H1 (cell line): ENCODE data around the gene CD151. TPM values are rescaled to one million over a fixed set of nuclear protein-coding genes. Genes with fewer than 3 reads are reported as not detected.

ENCODE experiments used
- ASH2L ChIP-seq: fragments of 200-600, 300-600 bp; sonication (generic); IDR thresholded peaks from one replicate; pipeline ENCODE4 v1.7.1; 2017; ENCODE audit warnings: low read length
- EP300 ChIP-seq, 2 experiments: IDR thresholded peaks; 1 replicate in 1 of 2; 2 replicates in 1 of 2; pipeline ENCODE4 v1.6.1; 2011 to 2012; ENCODE audit warnings: low read depth in 2 of 2, low read length in 2 of 2, mild to moderate bottlenecking in 2 of 2, borderline replicate concordance in 1 of 2, inconsistent platforms in 1 of 2, moderate library complexity in 1 of 2
- FOSL1 ChIP-seq: IDR thresholded peaks from 2 replicates; pipeline ENCODE4 v1.6.1; 2011; ENCODE audit warnings: mild to moderate bottlenecking, low read depth, low read length, moderate library complexity; ENCODE audit not compliant: insufficient read depth
- HDAC6 ChIP-seq: IDR thresholded peaks from one replicate; pipeline ENCODE4 v1.7.1; 2012; ENCODE audit warnings: low read depth, mild to moderate bottlenecking, inconsistent platforms, low read length, moderate library complexity
- JUN ChIP-seq: IDR thresholded peaks from 2 replicates; pipeline ENCODE4 v1.6.1; 2011; ENCODE audit warnings: low read depth, mild to moderate bottlenecking, improper control_type of control experiment, low read length
- MAX ChIP-seq: IDR thresholded peaks from 2 replicates; pipeline ENCODE4 v1.6.1; 2012; ENCODE audit warnings: inconsistent platforms
- POLR2A ChIP-seq, 2 experiments: IDR thresholded peaks; 1 replicate in 1 of 2; 2 replicates in 1 of 2; pipeline ENCODE4 v1.6.1; 2011; ENCODE audit warnings: low read depth in 2 of 2, low read length in 2 of 2, mild to moderate bottlenecking in 2 of 2; ENCODE audit errors: control extremely low read depth in 1 of 2
- RAD21 ChIP-seq, 2 experiments: IDR thresholded peaks in 1 of 2; conservative IDR thresholded peaks in 1 of 2; 2 replicates each; pipeline ENCODE4 v1.6.1; 2011; ENCODE audit warnings: low read depth in 2 of 2, low read length in 2 of 2, improper control_type of control experiment in 1 of 2, inconsistent platforms in 1 of 2, mild to moderate bottlenecking in 1 of 2, moderate library complexity in 1 of 2
- RFX5 ChIP-seq: IDR thresholded peaks from 2 replicates; pipeline ENCODE4 v1.6.1; 2011; ENCODE audit warnings: low read depth, low read length, improper control_type of control experiment, borderline replicate concordance
- SIRT6 ChIP-seq: IDR thresholded peaks from one replicate; pipeline ENCODE4 v1.7.1; 2012; ENCODE audit warnings: low read length, inconsistent platforms
- TAF7 ChIP-seq: optimal IDR thresholded peaks from 2 replicates; pipeline ENCODE3; 2011; ENCODE audit warnings: low read depth, mild to moderate bottlenecking, inconsistent platforms, low read length, moderate library complexity, borderline replicate concordance
- ZNF274 ChIP-seq: IDR thresholded peaks from 2 replicates; pipeline ENCODE4 v1.7.0; 2012; ENCODE audit warnings: low read length, borderline replicate concordance; ENCODE audit errors: extremely low read depth
- polyA plus RNA-seq, 7 experiments: library from polyadenylated mRNA; depleted of rRNA in 3 of 7; stranded (reverse) in 5 of 7; unstranded in 2 of 7; fragments of >200 nt in 5 of 7; fragments of 200-250 nt in 2 of 7; gene quantifications; 1 replicate in 5 of 7; 2 replicates in 1 of 7; 4 replicates in 1 of 7; pipeline versions ENCODE4 v1.2.1 to v1.2.3, GENCODE V29; 2011 to 2013; ENCODE audit warnings: missing spikeins in 2 of 7, mixed read lengths in 2 of 7
- total RNA-seq: library from RNA; stranded (reverse); fragmentation: NEBNext Ultra II Directional; extraction: Animal tissue kit (Norgen Biotek cat#: 25700); gene quantifications from 2 replicates; pipeline ENCODE4 v1.2.1, GENCODE V29; 2021

Gene CD151
- total and polyA plus RNA-seq, 2 of the 8 experiments (the other 6 are each of a cell fraction or from before 2014, with no cell fraction given) = 101 to 212 TPM

GRCh38 chr11:801097-801780, 31.5 kb upstream of the CD151 start (continued):
- TF ChIP-seq EP300 (IDR thresholded peaks at IDR 0.05; ENCODE audit: borderline replicate concordance in 1 of 2, low read depth in 2 of 2, low read length in 2 of 2) (no peak), RFX5 (no peak), FOSL1 (no peak), RAD21 (IDR thresholded peaks at IDR 0.05 in 1 of 2, conservative IDR thresholded peaks at IDR 0.05 in 1 of 2; ENCODE audit: low read depth in 2 of 2, low read length in 2 of 2) (no peak), TAF7 (no peak), SIRT6 (no peak), JUN (no peak), ZNF274 (no peak), MAX (no peak), ASH2L (no peak), POLR2A (IDR thresholded peaks at IDR 0.05; ENCODE audit: control extremely low read depth in 1 of 2, low read depth in 2 of 2, low read length in 2 of 2) (no peak), HDAC6 (no peak)
